ENCODE results near the gene NMRK1.
A peak's percentile ranks its signal among the peaks of the same experiment; 100 is the strongest.

The NMRK1 gene

GRCh38 chr9:75063556-75064305 is 24.2 kb downstream of the NMRK1 start:
- DNase-seq (ENCODE audit: low spot score) = peak; percentile 57

- no peak for DNase-seq (ENCODE audit: low spot score)
Observed at GRCh38 chr9:75061169-75061568, 26.8 kb downstream of the NMRK1 start.

GRCh38 chr9:75054368-75055001 is 33.5 kb downstream of the NMRK1 start:
- DNase-seq (ENCODE audit: low spot score) = no peak

GRCh38 chr9:75053869-75054268 is 34.1 kb downstream of the NMRK1 start:
- no peak for DNase-seq (ENCODE audit: low spot score)

- no peak for DNase-seq (ENCODE audit: low spot score)
Observed at GRCh38 chr9:75051285-75051684, 36.7 kb downstream of the NMRK1 start.

GRCh38 chr9:75047506-75047905 is 40.4 kb downstream of the NMRK1 start:
- DNase-seq (ENCODE audit: low spot score) = peak; percentile 74

- DNase-seq (ENCODE audit: low spot score) = no peak
Observed at GRCh38 chr9:75046725-75047345, 41.1 kb downstream of the NMRK1 start.

- no peak for DNase-seq (ENCODE audit: low spot score)
Observed at GRCh38 chr9:75041041-75041440, 46.9 kb downstream of the NMRK1 start.

- no peak for DNase-seq (ENCODE audit: low spot score)
Observed at GRCh38 chr9:75039801-75040200, 48.2 kb downstream of the NMRK1 start.

GRCh38 chr9:75039009-75039408 is 48.9 kb downstream of the NMRK1 start:
- DNase-seq (ENCODE audit: low spot score) = peak; percentile 34

- no peak for DNase-seq (ENCODE audit: low spot score)
Observed at GRCh38 chr9:75036793-75037192, 51.2 kb downstream of the NMRK1 start.

- DNase-seq (ENCODE audit: low spot score) = no peak
Observed at GRCh38 chr9:75033791-75034473, 54.0 kb downstream of the NMRK1 start.

- DNase-seq (ENCODE audit: low spot score) = peak; percentile 57
Observed at GRCh38 chr9:75027187-75028107, 60.5 kb downstream of the NMRK1 start.

GRCh38 chr9:75023846-75024245 is 64.1 kb downstream of the NMRK1 start:
- no peak for DNase-seq (ENCODE audit: low spot score)

- no peak for DNase-seq (ENCODE audit: low spot score)
Observed at GRCh38 chr9:75019654-75020053, 68.3 kb downstream of the NMRK1 start.

- no peak for DNase-seq (ENCODE audit: low spot score)
Observed at GRCh38 chr9:75019022-75019421, 68.9 kb downstream of the NMRK1 start.

GRCh38 chr9:75017378-75017777 is 70.6 kb downstream of the NMRK1 start:
- DNase-seq (ENCODE audit: low spot score) = no peak

- DNase-seq (ENCODE audit: low spot score) = no peak
Observed at GRCh38 chr9:75013735-75014134, 74.2 kb downstream of the NMRK1 start.

Measured in putamen (tissue), 1 donor.